GOT3 (cell line): ENCODE measurements around the gene C18orf54.
"Not testable (repeated sequence)": the region's sequence is repeated elsewhere in the genome, so short reads cannot be mapped to it uniquely, and the experiment has no call there.

ENCODE experiments used
- DNase-seq: peaks from one replicate; lab custom pipeline; 2025; ENCODE audit warnings: mixed read lengths; lab: John Stamatoyannopoulos, UW

Gene C18orf54

DNA sequence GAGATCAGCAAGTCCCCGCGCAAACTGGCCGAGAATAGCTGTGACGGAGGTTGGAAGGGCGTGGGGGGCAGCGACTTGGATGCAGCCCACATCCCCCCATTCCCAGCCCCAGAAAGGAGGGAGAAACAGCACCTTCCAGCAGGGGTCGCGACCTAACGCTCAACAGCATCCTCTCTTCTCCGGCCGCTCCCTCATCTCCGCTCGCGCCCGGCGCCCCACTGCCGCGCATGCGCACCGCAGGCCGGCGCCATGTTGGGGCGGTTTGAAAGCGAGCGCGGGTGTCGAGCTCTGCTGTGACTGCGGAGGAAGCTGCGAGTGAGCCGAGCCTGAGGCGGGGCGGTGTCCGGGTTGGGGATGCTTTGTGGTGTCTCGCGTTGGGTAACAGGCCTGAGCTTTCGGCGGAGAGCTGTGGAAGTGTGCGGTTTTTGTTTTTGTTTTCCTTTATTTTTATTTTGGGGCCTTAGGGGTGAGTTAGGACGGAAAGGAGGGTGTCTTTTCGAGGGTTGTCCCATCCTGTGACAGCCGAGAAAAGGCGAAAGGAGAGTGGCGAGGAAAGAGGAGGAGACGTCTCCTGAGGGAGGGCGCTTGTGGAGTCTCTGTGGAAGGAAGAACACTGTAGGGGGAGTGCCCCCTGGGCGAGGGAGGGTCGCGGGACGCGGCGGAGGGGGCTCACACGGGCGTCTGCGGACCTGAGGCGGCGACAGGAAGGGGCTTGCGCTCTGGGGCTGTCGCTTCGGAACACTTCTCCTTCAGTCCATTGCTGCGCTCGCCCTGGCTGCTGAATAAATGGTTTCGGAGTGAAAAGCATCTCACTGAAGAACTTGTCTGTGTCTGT, at the start of gene C18orf54, which contains the start of gene STARD6:
Gene C18orf54 (plus strand): TSS at position 247 of the 835 bp plus-strand sequence. CDS start 2,667 bp downstream, outside the sequence.
Gene STARD6 (minus strand): TSS at position 199 of the 835 bp plus-strand sequence. CDS start 3,285 bp downstream, outside the sequence.
- peak; percentile 40 for DNase-seq

DNA sequence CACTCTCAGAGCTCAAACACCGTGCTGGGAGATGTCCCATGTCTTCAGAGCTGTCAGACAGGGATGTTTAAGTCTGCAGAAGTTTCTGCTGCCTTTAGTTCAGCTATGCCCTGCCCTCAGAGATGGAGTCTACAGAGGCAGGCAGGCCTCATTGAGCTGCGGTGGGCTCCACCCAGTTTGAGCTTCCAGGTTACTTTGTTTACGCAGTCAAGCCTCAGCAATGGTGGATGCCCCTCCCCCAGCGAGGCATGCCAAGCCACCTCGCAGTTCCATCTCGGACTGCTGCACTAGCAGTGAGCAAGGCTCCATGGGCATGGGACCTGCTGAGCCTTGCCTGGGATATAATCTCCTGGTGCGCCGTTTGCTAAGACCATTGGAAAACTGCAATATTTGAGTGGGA, 48.1 kb upstream of the C18orf54 start:
- not testable (repeated sequence) for DNase-seq

DNA sequence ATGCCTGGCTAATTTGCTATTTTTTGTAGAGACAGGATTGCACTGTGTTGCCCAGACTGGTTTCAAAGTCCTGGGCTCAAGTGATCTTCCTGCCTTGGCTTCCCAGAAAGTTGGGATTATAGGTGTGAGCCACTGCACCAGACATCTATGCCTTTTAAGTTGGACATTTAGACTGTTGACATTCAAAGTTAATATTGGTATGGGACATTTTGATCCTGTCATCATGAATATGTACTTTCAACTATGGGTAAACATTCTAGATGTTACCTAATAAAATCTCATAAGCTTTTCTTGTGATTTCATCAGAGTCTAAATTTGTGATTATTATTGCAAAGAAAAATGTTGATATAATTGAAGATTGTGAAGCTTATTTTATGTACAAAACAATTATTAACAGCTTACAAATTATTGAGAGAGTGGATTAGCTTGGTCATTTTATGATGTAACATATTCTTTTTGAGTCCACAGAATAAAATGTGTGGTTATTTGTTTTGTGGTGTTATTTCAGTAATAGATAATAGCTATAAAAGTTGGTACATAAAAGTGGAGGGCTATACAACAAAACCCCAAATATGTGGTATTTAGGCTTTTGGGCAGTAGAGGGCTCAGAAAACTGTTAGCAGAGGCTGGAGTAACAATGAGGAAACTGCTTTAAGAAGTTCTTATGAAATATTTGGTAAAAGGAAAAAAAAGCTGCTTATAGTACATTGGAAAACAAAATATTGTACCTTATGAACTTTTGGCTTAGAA, 41.5 kb upstream of the C18orf54 start:
- DNase-seq = no peak

DNA sequence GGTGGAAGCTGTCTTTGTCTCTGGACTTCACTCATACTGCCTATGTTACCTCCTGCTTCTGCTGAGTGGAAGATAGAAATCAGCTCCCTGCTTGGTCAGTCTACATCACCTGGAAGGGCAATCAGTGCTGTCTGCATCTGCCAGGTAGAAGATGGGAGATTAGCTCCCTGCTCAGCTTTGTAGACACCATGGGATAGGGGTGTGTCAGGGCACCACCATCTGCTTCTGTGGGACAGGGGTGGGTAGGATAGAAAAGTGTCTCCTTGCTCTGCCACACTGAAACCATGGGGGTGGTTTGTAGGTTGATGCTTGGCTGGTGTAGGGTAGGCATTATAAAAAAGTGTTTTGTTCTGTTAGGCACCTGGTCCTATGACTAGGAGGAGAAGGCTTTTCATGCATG, 34.1 kb upstream of the C18orf54 start:
- no peak for DNase-seq

DNA sequence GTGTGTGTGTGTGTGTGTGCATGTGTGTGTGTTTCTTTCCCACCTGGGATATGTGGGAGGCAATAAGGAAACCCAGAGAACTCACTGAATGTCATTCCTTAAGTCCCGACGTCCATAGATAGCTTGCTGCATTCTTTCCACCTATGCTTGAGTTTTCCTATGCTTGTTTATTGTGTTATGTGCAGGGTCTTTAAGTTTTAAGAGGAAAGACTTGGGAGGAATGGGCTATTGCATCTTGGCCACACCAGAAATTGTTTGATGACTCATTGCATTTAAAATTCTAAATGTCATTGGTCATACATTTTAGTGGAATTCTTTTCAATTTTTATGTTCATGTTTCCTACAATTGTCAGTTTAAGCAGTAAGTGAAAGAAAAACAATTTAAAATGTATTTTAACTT, 33.7 kb upstream of the C18orf54 start:
- no peak for DNase-seq

DNA sequence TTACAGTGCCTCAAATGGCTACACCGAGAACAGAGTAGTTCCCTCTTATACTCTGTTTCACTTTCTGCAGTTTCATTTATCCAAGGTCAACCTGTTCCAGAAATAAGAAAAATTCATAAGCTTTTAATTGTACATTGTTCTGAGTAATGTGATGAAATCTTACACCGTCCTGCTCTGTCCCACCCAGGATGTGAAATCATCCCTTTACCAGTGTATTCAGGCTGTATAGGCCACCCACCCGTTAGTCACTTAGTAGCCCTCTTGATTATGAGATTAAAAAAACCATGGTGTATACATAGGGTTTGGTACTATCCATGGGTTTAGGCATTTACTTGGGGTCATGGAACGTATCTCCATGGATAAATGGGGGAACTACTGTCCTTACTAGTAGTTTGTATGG, 29.9 kb upstream of the C18orf54 start:
- no peak for DNase-seq

DNA sequence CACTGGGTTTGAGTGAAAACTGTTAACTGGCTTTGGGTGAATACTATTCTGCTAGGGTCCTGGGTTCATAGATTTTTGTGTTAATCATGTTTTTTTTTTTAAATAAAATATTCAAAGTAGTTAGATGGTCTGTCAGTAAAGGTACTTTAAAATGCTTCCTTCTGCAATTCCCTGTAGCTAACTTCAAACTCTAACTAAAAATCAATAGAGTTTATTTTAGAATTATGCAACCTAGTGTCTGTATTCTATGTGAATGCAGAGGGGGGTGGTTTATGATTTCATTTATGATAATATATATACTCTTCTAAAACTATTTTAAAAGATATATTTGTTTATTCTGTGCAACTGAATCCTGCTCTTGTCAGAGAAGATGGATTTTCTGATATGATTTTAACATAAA, 27.9 kb upstream of the C18orf54 start:
- DNase-seq = no peak

DNA sequence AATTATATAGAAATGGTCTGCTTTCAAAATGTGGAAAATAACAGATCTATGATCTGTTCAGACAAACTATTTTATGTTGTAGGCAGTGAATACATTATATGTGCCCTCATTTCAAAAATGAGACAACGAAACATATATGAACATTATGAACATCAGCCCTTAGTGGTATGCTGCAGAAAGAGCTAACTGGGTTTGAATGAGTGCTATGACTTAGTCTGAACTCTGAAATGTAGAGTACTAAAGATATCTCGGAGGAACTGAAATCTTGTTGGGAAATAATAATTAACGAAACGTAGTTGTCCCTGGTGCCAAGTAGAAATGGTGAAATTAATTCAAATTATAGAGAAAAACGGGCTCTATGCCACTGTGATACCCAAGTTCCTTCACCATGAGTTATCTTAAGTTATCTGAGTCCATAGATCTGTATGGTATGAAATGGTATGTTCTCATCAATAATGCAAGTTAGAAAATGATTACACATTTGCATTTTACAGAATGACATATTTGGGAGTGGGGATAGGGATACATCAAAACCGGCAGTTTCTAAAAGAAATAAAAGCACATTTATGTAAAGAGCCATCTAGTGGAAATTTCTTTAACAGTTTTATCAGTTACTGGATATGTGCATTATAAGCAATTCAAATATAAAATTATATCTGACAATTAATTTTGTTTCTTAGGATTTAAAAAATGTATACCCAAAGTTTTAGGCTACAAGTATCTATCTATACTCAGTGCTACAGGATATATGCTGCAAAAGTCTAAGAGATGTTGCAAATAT, 26.7 kb upstream of the C18orf54 start:
- DNase-seq = no peak

DNA sequence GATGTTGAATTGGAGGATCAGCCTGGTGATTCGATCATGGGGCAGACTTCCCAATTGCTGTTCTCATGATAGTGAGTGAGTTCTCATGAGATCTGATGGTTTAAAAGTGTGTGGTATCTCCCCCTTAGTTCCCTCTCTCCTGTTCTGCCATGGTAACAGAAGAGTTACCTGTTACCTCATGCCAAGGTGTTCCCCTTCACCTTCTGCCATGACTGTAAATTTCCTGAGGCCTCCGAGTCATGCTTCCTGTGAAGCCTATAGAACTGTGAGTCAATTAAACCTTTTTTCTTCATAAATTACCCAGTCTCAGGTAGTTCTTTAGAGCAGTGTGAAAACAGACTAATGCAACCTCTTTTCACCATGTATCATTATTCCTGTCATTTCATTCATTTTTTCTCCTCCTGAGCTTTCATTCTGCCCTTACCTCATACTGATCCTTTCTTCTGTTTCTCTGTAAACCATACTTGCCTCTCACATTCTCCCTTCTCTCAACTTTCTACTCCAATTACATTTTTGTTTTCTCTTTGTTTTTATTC, 22.0 kb upstream of the C18orf54 start:
- no peak for DNase-seq

DNA sequence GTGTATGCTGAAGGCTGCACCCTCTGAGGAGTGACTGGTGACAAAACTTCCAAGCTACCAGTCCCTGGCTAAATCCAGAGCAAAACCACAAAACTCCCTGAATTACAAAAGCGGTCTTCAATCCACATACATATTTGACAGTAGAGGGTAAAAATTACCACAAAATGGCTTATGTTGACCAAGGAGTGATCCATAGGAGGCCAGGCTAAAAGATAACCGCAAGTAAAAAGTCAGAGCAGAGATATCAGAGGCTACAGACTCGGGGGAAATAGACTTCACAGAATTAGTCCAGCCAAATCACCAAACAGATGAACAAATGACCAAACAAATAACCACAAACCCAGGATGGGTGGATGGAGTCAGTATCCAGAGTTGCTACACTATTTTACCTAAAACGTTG, 19.5 kb upstream of the C18orf54 start:
- no peak for DNase-seq

DNA sequence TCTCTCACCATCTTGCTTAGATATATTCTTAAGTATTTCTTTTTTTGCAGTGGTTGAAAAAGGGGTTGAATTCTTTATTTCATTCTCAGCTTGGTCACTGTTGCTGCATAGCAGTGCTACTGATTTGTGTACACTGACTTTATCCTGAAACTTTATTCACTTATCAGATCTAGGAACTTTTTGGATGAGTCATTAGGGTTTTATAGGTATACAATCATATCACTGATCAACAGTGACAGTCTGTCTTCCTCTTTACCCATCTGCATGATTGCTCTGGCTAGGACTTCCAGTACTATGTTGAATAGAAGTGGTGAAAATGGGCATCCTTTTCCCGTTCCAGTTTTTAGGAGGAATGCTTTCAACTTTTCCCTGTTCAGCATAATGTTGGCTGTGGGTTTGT, 6.5 kb upstream of the C18orf54 start:
- no peak for DNase-seq

DNA sequence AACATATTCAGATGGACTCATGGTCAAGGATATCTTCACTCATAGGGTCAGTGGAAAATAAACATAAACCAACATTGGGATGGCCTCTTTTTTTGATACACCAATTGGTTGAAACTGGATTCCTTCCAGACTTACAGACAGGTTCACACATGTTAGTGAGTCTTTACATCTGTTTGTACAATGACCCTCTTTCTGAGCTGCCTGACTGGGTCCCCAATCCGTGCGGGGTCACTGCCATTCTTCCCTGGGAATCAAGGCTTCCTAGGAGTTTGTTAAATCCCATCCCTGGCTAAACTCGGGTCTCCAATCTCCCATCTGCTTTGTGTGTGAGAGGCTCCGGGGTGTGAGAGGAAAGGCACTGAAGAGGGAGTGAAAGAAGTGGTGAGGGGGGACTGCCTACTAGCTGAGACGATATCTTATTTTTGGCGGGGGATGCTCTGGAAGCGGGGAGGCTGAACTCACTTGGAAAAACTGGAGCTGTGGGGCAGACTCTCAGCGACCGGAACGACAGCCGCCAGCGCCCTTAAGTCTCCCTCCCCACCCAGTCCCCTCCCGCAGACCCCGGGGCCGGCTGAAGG, 535 bp upstream of the C18orf54 start:
- DNase-seq = no peak

DNA sequence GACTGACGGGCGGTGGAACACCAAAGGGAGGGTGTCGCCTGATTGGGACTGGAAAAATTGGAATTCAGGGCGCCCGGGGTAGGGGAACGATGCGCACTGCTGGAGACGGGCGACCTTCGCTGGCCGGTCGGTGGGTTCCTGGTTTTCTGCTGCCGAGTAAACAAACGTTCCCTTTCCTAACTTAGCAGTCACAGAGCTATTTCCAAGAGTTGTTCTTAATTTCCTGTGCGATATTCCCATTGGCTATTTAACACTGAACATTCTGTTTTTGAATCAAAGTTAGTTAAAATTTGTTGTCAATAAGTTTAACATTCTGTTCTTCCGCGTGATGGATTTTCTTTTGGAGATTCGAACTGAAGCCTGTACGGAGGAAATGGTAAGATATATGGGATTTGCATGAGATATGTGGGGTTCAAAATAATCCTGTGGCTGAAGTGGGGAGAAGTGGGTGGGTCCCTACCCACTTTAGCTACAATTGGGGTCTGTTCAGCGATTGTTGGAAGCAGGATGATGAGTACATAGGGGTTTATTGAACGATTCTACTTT, 862 bp downstream of the C18orf54 start:
- DNase-seq = peak; percentile 1

DNA sequence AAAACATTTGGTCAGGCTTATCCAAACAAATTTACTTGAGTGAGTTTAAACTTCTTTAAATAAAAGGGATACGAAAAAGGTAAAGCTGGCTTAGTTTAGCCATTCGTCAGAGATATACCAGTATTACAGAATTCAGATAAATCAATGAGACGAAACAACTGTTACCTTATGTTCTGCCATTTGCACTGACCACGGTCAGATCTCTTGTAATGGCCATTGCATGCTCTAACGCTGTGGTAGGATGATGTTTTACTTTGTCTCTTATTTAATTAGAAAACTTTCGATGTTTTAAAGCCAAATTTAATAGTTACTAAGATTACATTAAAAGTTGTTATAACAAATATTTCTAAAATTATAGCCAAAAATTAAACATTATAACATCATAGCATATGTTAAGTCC, 1.5 kb downstream of the C18orf54 start:
- DNase-seq = no peak

DNA sequence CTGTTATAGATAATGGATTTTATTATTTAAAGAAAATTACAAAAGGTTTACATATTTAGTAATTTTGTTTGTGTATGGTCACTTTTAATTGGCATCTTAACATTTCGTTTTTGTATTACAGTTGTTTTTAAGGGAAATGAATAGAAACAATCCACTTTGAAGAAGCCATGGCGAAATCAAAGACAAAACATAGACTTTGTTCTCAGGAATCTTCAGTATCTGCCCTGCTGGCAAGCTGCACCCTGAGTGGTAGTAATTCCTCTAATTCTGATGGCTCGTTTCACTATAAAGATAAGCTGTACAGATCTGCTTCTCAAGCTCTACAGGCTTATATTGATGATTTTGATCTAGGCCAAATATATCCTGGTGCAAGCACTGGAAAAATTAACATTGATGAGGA, 2.7 kb downstream of the C18orf54 start:
- DNase-seq = no peak

DNA sequence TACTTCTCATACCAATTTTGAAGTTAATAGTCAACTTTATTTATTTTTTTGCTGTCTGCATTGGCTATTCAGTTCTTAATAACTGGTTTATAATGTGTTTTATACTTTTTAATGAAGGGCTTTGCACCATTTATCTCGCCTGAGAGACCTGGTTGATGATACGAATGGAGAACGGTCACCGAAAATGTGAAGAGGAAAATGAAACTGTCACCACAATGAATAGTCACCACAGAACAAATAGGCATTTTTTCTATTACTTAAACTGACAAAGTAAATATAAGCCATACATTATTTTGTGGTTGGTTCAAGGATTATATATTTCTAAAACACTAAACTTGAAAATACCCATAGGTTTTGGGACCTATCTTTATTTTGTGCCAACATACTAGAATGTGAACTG, 20.4 kb downstream of the C18orf54 start:
- no peak for DNase-seq

DNA sequence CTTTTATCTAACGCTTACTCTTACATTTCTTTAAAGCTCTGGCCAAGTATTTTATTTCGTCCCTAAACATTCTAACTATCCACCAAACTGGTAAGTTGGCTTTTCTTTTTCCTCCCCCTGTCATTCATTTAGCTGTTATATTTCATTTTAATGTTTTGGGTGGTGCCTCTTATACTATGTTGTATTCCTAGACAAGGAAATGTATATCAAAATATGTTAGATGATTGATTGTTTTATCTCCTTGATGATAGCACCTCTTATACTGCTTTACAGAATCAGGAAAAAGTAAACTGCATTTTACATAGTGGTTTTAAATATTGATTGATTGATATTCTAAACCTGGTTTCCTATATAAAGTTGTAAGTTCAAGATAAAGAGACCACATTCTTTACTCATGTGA, 23.9 kb downstream of the C18orf54 start:
- DNase-seq = no peak

DNA sequence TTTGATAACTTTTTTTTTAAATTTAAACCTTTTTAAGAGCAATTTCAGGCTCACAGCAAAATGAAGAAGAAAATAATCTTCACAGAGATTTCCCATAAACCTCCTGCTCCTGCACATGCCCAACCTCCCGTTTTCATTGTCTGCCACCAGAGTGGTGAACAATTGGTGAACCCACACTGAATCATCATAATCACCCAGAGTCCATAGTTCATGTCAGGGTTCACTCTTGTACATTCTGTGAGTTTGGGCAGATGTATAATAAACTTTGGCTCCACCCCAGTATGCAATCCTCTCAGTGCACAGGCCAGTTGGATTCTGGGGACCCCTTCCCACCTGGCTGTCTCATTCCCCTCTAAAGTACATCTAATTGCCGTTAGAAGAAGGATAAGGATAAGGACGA, 24.4 kb downstream of the C18orf54 start:
- no peak for DNase-seq

DNA sequence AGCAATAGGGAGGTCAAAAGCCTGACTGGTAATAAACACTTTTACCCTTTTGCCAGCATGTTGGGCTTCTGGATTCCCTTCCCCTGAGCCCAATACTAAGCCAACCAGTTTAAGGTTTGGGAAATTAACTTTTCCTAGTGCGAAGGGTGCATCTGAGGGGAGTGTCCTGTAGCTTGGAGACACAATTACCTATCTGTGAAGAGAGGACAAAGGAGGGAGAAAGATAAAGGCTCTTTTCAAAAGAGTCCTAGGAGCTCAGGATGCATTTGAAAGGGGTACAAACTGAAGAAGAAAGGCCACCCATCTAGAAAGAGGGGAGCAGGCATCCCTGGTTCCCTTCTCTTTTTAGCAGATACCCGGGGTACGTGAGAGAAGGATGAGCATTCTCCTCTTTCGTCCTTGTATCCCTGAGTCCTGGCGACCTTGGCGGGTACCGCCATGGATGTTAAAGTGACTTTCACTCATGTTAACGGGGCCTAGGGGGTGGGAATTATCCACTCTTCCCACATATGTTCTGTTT, 25.1 kb downstream of the C18orf54 start:
- no peak for DNase-seq

DNA sequence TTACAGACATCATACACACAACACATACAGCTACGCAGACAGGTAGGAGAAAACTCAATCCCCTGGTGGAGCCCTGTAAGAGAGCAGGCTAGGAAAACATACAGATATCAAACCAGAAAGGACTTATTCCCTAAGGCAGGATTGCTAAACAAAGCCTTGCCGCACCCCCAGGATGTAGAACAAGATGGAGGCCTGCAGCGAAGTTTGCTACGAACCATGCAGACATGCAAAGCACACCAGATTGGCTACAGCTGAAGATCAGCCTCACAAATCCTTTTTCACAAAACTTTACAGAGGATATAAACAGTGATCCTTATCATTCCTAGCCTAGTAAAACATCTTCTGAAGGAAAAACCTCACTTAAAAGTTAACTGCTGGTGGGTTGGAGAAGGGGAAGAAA, 28.3 kb downstream of the C18orf54 start:
- DNase-seq = no peak

DNA sequence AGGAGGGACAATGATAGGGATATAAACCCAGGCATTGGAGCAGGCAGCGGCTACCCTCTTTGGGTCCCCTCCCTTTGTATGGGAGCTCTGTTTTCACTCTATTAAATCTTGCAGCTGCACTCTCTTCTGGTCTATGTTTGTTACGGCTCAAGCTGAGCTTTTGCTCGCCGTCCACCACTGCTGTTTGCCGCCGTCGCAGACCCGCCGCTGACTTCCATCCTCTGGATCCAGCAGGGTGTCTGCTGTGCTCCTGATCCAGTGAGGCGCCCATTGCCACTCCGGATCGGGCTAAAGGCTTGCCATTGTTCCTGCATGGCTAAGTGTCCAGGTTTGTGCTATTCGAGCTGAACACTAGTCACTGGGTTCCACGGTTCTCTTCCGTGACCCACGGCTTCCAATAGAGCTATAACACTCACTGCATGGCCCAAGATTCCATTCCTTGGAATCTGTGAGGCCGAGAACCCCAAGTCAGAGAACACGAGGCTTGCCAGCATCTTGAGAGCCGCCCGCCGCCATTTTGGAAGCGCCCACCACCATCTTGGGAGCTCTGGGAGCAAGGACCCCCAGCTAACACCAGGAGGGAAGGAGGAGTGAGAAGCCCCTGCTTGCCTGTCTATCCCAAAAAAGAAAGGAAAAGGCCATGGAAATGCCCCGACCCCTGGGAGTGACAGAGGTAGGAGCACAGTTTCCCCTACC, 29.2 kb downstream of the C18orf54 start:
- not testable (repeated sequence) for DNase-seq
